HG02759 (cell line): Measurements from ENCODE around the gene MTRF1.
"Not testable (repeated sequence)": the region's sequence is repeated elsewhere in the genome, so short reads cannot be mapped to it uniquely, and the experiment has no call there.

Experiments
- ATAC-seq: cut with Tn5 transposase; IDR thresholded peaks from one replicate; pipeline ENCODE4 v1.9.1; 2021; ENCODE audit warnings: mild to moderate bottlenecking, moderate library complexity; ENCODE audit not compliant: unreplicated experiment

Gene MTRF1

GRCh38 chr13:41182231-41182630 lies 81.1 kb downstream of the MTRF1 start:
- ATAC-seq = no peak

GRCh38 chr13:41179593-41180250 lies 83.7 kb downstream of the MTRF1 start:
- no peak for ATAC-seq

- ATAC-seq = no peak
Observed at GRCh38 chr13:41178040-41178439, 85.3 kb downstream of the MTRF1 start.

GRCh38 chr13:41177616-41178015 lies 85.8 kb downstream of the MTRF1 start:
- ATAC-seq = no peak

GRCh38 chr13:41175576-41175975 lies 87.8 kb downstream of the MTRF1 start:
- ATAC-seq = not testable (repeated sequence)
